Breast epithelium (tissue), 4 donors: ENCODE results near the gene TXLNB. TPM values are rescaled to one million over a fixed set of nuclear protein-coding genes. Genes with fewer than 3 reads are reported as not detected.
A peak's percentile ranks its signal among the peaks of the same experiment; 100 is the strongest.

Source experiments
- DNase-seq, 2 donors: peaks; one replicate each; pipeline ENCODE4 v3.0.0-alpha.2; 2019; ENCODE audit warnings: low spot score in 2 of 2
- H3K27ac ChIP-seq, 2 donors: fragments of 200-600 bp; sonication (generic) in 1 of 2; one replicate each; pipeline ENCODE4 v1.5.1; 2016 to 2019; ENCODE audit warnings: mild to moderate bottlenecking in 1 of 2
- H3K27me3 ChIP-seq, 2 donors: fragments of 200-600 bp; sonication (generic) in 1 of 2; one replicate each; pipeline versions ENCODE4 v1.5.1 to v1.6.0; 2017 to 2019; ENCODE audit warnings: control low read depth in 1 of 2, mild to moderate bottlenecking in 1 of 2
- H3K36me3 ChIP-seq: fragments of 200-600 bp; one replicate; pipeline ENCODE4 v1.5.1; 2019
- H3K4me1 ChIP-seq, 2 donors: fragments of 200-600 bp; sonication (generic); one replicate each; pipeline ENCODE4 v1.5.1; 2016 to 2019; ENCODE audit warnings: control low read depth in 1 of 2
- H3K4me3 ChIP-seq, 3 donors: fragments of 200-600 bp; sonication (generic); 1 replicate in 2 of 3; 2 replicates in 1 of 3; pipeline ENCODE4 v1.5.1; 2016 to 2019; ENCODE audit warnings: mild to moderate bottlenecking in 3 of 3, moderate library complexity in 2 of 3
- H3K9me3 ChIP-seq, 2 donors: fragments of 200-600 bp; sonication (generic) in 1 of 2; one replicate each; pipeline ENCODE4 v1.5.1; 2016 to 2019; ENCODE audit warnings: control low read depth in 1 of 2
- CTCF ChIP-seq, 3 donors: fragments of 450-650 bp; IDR thresholded peaks; one replicate each; pipeline ENCODE4 v1.5.1; 2016 to 2017; ENCODE audit warnings: antibody characterized with exemption in 3 of 3, mild to moderate bottlenecking in 3 of 3, moderate library complexity in 3 of 3
- POLR2A ChIP-seq: fragments of 450-650 bp; IDR thresholded peaks from one replicate; pipeline ENCODE4 v1.6.1; 2016; ENCODE audit warnings: antibody characterized with exemption, mild to moderate bottlenecking, moderate library complexity
- POLR2AphosphoS5 ChIP-seq, 3 donors: sonication (generic); formaldehyde crosslinking; IDR thresholded peaks; one replicate each; pipeline ENCODE4 v1.6.1; 2017; ENCODE audit warnings: antibody characterized with exemption in 3 of 3
- intact Hi-C: fragments of 100-400 bp; cut with DNase I; formaldehyde crosslinking; loops from one replicate; pipeline ENCODE4 v1.15.1; 2023; ENCODE audit warnings: low total_unique reads
- total RNA-seq, 3 donors: library from RNA; depleted of rRNA; stranded (reverse); fragments of >200 nt; gene quantifications; one replicate each; pipeline ENCODE4 v1.1.0, GENCODE V29; 2016

Gene TXLNB
- total RNA-seq = 1 to 10 TPM in 2 of 3 donors, under 1 TPM in 1; 0.96 to 2.9 (median 2.5) TPM

- intact Hi-C loops = no loop called here
- H3K9me3 ChIP-seq = no peaks in the 10 kb centered on the region
- H3K4me1 ChIP-seq = no peaks in the 10 kb centered on the region
- DNase-seq = peak; percentile 57
- peak within 1 kb of the TSS; percentile 81 for H3K27ac ChIP-seq
- TF ChIP-seq POLR2A = no peak
- TF ChIP-seq POLR2AphosphoS5 (IDR thresholded peaks at IDR 0.05) = peak in 1 of 3 donors; percentile 46
- no peaks in the 10 kb centered on the region for H3K27me3 ChIP-seq
- H3K36me3 ChIP-seq = no peaks in the 10 kb centered on the region
- peak within 1 kb of the TSS in 2 of 3 donors; percentile 17 to 57 for H3K4me3 ChIP-seq
Observed at GRCh38 chr6:139291813-139292619, at the start of gene TXLNB. TSS of gene TXLNB (minus strand) at chr6:139291998. CDS start at chr6:139288899, 3,099 bp downstream.

GRCh38 chr6:139341060-139341459 is 49.3 kb upstream of the TXLNB start:
- Histone ChIP-seq H3K27me3 (no peaks in the 10 kb centered on the region), H3K36me3 (no peaks in the 10 kb centered on the region), H3K4me1 (peaks cover 0 to 4% of the 10 kb centered on the region in 2 donors), H3K9me3 (no peaks in the 10 kb centered on the region), H3K4me3 (no peak overlapping the region), H3K27ac (no peak overlapping the region)
- DNase-seq = no peak
- TF ChIP-seq CTCF (IDR thresholded peaks at IDR 0.05) = no peak
- TF ChIP-seq POLR2AphosphoS5 (IDR thresholded peaks at IDR 0.05) = no peak
- TF ChIP-seq POLR2A = no peak
- intact Hi-C loops = no loop called here

GRCh38 chr6:139338795-139339194 is 47.0 kb upstream of the TXLNB start:
- intact Hi-C loops = no loop called here

GRCh38 chr6:139337830-139338229 is 46.0 kb upstream of the TXLNB start:
- H3K36me3 ChIP-seq = no peaks in the 10 kb centered on the region
- H3K9me3 ChIP-seq = no peaks in the 10 kb centered on the region
- H3K27ac ChIP-seq = peak overlapping the region; percentile 76 to 84
- H3K4me3 ChIP-seq = no peak overlapping the region
- peak in 1 of 2 donors; percentile 55 for DNase-seq
- H3K4me1 ChIP-seq = peaks cover 0 to 4% of the 10 kb centered on the region in 2 donors
- H3K27me3 ChIP-seq = no peaks in the 10 kb centered on the region
- no peak for TF ChIP-seq POLR2A
- no peak for TF ChIP-seq POLR2AphosphoS5 (IDR thresholded peaks at IDR 0.05)
- no peak for TF ChIP-seq CTCF (IDR thresholded peaks at IDR 0.05)
- intact Hi-C loops = no loop called here

More at GRCh38 chr6:139338795-139339194, 47.0 kb upstream of the TXLNB start:
- H3K4me1 ChIP-seq = peaks cover 0 to 4% of the 10 kb centered on the region in 2 donors
- H3K27me3 ChIP-seq = no peaks in the 10 kb centered on the region
- no peak for DNase-seq
- peak overlapping the region; percentile 76 to 84 for H3K27ac ChIP-seq
- H3K9me3 ChIP-seq = no peaks in the 10 kb centered on the region
- H3K4me3 ChIP-seq = no peak overlapping the region
- no peaks in the 10 kb centered on the region for H3K36me3 ChIP-seq
- no peak for TF ChIP-seq CTCF (IDR thresholded peaks at IDR 0.05)
- peak in 1 of 3 donors; percentile 46 for TF ChIP-seq POLR2AphosphoS5 (IDR thresholded peaks at IDR 0.05)
- TF ChIP-seq POLR2A = no peak

- Histone ChIP-seq H3K4me3 (no peak overlapping the region), H3K27ac (peak overlapping the region; percentile 76 to 84), H3K27me3 (no peaks in the 10 kb centered on the region), H3K4me1 (peaks cover 0 to 4% of the 10 kb centered on the region in 2 donors), H3K9me3 (no peaks in the 10 kb centered on the region), H3K36me3 (no peaks in the 10 kb centered on the region)
- intact Hi-C loops = no loop called here
- no peak for DNase-seq
- TF ChIP-seq POLR2AphosphoS5 (IDR thresholded peaks at IDR 0.05) (no peak), POLR2A (no peak), CTCF (IDR thresholded peaks at IDR 0.05) (no peak)
Observed at GRCh38 chr6:139337001-139337400, 45.2 kb upstream of the TXLNB start.
